ENCODE data around the gene CTDSP2. TPM values are rescaled to one million over a fixed set of nuclear protein-coding genes. Genes with fewer than 3 reads are reported as not detected.
"Not testable (repeated sequence)": the region's sequence is repeated elsewhere in the genome, so short reads cannot be mapped to it uniquely, and the experiment has no call there.

The CTDSP2 gene, protein sequence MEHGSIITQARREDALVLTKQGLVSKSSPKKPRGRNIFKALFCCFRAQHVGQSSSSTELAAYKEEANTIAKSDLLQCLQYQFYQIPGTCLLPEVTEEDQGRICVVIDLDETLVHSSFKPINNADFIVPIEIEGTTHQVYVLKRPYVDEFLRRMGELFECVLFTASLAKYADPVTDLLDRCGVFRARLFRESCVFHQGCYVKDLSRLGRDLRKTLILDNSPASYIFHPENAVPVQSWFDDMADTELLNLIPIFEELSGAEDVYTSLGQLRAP
- 75.5 TPM for total RNA-seq

DNA sequence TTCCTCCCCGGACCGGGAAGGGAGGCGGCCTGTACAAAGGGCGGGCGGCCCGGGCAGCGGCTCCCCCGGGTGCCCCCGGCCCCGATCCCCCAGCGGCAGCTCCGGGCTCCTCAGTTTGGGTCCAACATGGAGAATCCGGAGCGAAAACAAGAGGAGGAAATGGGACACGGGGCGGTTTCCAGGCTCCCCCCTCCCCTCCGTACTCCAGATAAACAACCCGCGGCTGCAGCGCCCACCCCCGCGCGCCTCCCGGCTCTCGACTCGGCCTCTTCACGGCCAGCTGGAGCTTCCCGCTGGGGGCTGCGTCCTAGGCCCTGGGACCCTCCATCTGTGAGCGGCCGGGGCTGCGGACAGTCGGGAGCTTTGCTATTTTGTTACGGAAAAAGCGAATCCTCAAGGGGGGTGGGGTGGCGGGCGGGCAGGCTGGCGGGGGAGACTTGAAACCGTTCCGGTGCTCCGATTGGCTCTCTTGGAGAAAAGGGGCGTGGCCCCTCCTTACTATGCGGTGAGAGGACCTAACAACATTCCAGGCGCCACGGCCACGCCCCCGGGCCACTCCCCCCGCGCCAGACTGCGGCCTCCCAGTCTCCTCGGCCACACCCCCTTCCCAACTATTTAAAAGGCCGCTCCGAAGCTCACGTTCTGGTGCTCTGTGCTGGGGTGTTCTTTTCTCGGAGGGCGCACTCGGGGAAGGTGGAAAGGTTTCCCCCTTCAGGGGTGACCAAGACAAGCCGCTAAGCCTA is at the start of gene CTDSP2:
CTDSP2 (minus strand) TSS at position 153 of the 743 bp plus-strand sequence. CDS start 294 bp downstream, outside the sequence.
- DNase-seq: peak; percentile 98

DNA sequence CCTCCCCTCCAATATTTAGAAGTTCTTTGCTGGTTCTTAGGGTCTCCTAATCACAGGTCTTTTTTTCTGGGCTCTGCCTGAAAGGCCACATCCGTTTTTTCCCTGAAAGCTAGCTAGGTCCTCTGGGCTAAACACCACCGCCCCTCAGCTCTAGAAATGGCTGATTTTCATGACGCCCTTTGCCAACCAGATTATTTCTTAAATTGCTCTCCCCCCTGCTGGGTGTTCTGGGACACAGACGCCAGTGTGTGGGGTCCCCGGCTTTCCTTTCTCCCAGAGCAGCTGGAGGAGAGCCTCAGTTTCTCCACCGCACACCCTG is 49.5 kb upstream of the CTDSP2 start:
- peak; percentile 72 for DNase-seq

DNA sequence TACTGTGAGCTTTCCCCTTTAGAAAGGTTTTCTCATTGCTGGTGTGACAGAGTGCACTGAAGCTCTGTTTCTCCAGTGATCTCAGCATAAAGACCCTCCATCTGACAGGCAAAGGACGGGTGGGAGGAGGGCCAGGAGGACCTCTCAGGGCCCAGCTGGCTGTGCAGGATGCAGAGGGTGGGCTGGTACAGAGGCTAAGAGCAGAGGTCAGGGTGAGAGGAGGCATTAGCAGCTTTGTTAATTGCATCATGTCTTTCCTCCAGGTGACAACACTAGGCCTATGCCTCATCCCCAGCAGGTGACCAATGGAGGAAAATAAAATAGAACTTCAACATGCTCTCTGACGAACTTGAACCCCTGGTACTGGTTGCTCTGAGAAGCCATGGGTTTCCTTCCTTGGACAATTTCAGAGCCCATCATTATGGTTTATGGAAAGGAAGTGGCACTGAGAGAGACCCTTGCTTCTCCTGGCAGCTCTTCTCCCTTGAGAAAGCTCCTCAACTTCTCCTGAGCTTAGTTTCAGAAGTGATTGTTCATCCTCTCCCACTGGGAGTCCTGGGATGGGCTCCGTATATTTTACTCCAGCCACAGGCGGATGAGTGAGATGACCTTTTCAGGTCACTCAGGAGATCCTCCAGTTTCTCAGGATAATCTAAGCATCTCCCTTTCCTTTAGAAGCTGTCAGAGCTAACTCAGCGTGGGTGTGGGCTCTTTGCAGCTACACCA is 49.0 kb upstream of the CTDSP2 start:
- no peak for DNase-seq

DNA sequence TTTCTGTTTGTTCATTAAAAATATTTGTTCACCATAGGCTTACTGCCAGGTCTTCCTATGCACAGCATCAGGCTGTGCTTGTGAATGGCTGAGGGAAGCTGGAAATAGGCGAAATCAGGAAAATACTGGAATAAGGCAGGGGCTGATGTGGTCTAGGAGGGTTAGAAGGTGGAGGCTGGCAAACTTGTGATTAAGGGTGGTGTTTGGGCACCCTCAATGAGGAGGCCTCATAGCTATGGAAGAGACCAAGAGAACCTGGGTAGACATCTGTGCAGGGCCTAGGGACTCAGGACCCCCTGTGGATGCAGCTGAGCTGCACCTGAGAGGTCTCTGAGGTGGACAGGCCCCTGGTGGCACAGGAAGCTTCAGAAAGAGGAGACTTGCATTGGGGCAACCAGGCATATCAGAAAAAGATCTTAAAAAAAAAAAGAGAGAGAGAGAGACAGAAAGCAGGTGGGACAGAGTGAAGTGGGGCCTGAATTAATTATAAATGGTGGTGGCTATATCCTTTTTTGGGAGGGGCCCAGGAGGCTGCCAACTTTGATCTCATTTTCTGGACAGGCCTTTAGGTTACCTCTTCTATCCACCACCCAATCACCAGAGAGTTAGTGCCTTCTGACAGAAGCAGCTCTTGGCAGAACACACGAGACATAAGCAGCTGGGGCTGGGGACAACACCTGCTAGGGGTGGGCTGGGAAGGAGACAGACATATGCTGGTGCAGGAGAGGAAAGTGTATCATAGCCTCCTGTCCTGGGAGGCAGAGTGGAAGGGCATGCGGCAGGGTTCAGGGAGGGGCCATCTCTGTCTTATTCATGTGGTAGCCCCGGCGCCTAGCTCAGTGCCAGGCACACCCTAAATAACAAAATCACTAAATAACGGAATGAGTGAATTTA is 48.1 kb upstream of the CTDSP2 start:
- DNase-seq: peak; percentile 28

DNA sequence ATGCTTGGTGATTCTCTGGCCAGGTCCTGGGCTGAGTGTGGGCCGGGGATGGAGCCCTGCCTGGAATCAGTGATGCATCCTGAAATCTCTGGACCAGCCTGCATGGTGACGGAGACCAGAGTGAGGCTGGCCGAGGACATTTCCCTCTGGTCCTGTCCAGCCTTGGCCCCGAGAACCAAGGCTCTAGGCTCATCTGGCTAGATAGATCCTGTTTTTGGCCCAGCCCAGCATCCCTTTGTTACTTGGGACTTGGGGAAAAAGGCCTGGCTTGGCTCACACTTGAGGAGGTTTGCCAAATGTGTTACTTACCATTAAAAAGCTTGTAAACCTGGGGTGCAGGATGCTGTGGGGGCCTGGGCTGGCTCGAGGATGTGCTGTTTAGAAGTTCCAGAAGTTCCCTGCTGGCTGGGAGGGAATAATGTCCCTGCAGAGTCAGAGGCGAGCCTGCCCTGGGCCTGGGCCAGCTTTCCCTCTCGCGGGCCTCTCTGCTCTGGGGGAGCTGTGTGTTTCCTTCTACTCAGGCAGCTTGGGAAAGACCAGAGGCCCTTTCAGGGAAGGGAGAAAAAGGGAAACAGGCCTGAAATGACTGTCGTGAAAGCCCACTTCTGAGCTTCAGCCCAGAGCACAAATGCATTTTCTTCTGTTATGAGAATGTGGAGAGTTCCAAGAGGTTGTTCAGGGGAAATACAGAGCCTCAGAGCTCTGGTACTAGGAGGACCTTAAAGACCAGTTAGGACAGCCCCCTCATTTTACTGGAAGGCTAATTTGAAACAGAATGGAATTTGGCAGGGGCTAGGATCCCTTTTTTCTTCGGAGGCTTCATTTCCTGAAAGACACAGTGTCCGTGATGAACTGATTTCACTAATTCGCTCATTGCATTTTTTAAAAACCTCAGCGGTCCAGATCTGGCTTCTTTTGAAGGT is 47.2 kb upstream of the CTDSP2 start:
- peak; percentile 99 for DNase-seq

DNA sequence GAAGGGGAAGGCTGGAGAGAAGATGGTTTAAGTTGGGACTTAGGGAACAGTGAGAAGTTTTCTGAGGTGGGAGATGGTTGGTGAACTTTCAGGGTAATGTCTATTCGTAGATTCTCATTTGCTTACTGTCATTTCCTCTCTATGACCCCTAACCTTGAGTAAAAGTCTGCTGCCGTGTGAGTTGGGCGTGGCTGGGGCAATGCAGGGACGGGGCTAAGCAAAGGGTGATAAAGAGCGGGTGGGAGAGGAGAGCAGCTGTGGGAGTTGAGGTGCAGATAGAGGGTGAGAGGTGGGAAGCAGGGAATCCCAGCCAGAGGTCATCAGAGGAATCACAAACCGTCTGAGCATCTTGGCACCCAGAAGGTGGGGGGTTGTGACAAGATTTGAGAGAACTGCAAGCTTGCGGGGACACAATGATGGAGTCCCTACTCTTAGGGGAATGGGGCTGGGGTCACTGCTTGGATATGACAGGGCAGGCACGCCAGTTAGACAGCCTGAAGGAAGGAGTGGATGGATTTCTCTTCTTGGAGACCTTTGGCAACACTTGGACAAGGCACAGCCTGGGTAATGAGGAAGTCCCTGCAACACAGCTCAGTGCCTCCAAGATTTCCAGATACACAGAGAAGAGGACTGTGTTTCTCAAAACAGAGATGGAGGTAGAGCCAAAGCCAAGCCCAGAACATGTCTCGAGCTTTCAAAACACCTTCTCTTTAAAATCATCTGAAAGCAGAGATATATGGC is 45.9 kb upstream of the CTDSP2 start:
- no peak for DNase-seq

DNA sequence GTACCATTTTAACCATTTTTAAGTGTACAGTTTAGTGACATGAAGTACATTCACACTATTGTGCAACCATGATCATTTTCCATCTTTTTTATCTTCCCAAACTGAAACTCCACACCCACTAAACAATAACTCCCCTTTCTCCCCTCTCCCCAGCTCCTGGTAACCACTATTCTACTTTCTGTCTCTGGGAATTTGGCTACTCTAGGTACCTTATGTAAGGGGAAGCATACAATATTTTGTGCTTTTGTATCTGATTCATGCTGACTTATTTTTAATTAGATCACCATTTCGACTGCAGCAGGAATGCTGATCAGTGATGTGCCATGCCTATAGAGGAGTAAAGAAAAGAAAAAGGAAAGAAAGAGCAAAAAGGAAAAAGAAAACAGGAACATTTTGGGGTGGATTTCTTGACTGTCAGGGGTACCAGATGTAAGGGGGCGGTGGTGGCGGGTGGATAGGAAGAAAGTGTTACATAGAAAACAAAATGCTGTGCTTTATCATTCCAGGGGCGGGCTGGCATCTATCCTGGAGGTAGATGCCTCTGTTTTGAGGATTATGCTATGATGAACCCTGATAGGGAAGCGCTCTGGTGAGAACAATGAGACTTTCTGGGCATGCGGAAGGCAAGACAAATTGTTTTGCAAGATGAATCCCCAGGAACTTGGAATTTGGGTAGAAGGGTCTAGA is 45.2 kb upstream of the CTDSP2 start:
- no peak for DNase-seq

DNA sequence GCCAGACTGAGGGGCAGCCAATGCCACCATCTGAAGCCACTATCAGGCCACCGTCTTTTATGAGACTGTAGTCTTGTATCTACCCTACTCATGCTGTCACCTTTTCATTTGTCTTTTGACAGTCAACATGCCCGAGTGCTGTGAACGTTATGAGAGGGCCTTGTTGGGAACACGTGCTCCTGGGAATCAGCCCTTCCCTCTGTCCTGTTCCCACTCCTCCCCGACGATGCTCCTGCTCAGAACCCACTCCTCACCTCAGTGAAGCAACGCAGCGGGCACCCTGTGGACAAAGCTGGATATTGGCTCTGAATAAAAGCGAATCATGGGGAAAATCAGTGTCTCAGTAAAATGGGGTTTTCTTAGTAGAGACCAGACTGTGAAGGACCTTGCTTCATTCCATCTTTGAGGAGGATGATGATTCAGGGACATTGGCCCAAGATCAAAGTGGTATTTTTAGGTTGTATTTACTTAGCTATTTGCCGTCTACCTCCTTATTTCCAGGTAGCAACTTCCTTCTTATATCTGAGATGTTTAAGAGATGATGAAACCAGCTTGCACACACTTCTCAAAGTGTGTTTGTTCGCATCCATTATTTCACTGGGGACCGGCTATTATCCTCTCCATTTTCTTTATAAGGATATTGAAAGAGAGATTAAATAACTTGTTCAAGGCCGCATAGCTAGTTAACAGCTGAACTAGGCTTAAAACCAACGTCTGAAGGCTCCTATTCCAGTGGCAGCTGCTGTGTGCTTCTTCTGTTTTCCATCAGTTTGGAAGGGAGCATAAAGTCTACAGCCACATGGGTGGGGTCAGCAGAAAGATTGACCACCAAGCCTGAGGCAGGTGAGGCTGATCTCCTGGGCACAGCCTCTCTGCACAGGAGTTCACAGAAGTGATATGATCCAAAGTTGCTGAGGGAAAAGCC is 43.9 kb upstream of the CTDSP2 start:
- peak; percentile 14 for DNase-seq

DNA sequence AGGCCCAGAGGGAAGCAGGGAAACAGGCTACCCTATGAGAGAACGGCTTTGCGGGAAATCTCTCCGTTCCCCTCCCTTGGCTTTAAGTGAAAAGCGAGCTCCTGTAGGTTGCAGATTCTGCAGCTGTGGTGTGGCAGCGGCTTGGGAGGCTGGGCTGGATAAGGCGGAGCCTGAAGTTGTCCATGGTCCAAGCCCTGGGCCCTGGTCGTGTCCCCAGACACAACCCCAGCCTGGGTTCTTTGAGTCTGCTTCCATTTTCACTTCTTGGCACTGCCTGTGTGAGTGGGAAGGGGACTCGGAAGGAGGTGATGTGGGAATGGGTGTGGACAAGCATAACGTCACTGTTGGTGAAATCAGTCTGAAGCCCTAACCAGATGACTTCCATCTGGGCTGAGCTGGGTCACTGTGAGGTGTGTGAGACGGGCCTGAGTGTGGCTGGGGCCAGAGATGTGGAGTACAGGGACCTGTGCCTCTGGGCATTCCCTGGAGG is 43.0 kb upstream of the CTDSP2 start:
- DNase-seq: peak; percentile 94

DNA sequence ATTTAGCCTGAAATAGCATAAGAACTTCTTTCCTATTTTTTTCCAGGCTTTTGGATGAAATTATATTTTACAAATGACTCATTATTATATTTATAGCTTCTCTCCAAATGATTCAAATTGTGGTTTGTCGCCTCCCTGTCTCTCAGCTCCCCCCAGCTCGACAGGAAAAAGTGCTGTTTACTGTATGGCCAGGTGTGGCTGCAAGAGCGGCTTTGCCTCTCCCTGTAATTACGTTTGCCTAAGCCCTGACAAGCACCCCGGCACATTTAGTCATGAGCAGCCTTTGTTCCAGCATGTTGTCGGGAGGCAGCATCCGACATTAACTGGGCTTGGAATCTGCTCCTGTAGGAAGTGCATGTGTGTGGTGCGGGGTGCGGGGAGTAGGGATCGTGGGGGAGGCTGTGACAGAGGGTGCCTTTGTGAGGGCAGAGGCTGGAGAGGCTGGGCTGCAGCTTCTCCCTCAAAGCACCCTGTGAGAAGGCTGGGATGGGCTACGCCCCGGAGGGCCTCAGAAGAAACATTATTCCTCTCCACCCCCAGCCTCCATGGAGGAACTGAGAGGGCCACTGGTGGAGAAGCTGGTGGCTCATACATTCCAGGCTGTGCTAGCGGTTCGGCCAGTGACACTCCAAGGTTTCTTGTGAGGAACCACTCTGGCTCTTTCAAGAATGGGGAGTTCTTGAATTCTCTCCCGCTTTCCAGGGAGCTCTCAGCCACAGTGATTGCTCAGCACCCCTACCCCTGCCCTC is 42.1 kb upstream of the CTDSP2 start:
- DNase-seq: peak; percentile 73

DNA sequence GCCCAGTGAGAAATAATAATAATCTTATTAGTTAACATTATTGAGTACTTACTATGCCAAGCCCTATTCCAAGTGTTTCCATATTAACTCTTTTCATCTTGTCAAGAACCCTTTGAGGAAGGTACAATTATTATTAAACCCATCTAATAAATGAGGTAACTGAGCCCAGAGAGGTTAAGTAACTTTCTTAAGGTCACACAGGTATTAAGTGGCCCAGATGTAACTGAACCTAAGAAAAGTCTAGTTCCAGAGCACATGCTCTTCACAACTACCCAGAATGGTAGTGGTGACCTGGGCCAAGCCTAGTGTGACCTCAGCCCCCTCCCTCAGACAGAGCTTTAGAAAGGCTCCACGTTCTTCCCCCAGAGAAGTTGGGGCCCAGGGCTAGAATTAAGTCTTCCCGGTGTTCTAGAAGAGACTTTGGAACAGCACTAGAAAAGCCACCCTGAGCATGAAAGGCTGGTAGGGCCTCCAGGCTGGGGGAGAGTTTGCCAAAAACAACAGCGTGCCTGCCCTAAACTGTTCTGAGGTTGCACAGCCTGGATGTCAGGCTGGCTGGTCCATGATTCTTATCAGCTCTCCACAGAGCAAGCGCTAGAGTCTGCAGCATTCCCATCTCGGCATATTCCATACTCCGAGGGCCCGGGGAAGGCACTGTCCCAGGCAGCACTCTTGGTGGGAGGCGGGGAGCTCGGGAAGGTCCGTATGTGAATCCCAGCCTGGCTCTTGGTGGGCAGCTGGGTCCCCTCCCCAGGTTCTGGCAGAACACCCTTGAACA is 41.3 kb upstream of the CTDSP2 start:
- peak; percentile 73 for DNase-seq

DNA sequence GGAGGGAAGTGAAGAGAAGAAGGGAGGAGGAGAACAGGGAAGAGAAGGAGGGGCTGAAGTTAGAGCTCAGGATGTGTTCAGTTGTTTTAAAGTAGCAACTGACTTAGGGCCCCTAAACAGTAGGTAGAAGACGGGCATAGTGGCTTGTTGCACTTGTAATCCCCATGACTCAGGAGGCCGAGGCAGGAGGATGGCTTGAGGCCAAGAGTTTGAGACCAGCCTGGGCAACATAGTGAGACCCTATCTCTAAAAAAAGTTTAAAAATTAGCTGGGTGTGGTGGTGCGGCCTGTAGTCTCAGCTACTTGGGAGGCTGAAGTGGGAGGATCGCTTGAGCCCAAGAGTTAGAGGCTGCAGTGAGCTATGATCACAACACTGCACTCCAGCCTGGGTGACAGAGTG is 40.4 kb upstream of the CTDSP2 start:
- DNase-seq: not testable (repeated sequence)

DNA sequence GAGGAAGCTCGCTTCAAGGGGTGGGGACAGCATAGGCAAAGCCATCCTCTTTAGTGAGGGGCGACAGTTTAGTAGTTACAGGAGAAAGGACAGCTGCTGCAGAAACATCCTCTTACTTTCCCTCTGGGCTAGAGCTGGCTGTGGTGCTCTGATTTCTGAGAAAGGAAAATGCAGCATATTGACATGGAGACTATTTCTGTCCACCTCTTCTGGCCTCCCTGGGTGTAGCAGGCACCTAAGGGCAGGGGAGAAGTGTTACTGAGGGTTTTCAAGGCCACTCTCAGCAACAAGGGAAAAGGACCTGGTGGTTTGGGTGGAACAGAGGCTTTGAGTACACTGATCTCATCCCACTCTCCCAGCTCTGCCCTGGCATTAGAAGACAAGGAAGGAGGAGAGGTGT is 40.0 kb upstream of the CTDSP2 start:
- no peak for DNase-seq

DNA sequence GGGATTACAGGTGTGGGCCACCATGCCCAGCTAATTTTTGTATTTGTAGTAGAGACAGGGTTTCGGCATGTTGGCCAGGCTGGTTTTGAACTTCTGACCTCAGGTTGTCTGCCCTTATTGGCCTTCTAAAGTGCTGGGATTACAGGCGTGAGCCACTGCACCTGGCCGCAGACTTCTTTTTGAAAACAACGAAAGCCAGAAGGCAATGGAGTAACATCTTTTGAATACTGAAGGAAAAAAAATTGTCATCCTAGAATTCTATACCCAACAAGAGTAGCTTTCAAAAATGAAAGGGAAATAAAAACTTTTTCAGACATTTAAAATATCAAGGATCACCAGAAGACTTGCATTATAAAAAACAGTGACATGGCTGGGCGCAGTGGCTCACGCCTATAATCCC is 38.7 kb upstream of the CTDSP2 start:
- DNase-seq: no peak

DNA sequence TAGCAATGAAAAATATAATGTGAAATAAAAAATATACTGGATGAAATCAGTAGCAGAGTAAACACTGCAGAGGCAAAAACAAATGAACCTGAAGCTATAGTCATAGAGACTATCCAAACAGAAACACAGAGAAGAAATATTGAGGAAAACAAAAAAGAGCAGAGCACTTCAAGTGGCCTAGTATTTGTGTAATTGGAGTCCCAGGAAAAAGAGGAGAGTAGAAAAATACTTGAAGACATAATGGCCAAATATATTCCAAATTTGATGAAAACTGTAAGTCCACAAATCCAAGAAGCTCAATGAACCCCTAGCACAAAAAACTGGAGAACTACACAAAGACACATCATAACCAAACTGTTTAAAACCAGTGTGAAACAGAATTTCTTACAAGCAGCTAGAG is 37.2 kb upstream of the CTDSP2 start:
- DNase-seq: no peak

DNA sequence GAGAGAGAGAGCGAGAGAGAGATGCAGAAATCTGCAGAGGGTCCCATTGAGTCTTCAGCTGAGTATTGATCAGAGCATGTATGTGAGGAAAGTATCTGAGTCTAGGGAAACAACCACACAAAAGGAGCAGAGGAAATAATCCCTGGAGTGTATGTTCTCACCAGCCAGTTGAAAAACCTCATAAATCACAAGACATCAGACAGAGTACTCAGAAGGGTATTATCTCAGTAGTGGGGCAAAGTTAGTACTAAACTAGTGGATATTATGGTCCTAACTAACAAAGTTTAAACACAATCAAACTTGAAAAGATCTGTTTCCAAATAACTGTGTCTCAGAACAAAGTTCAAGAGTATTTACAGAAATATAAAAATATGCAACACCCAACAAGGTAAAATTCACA is 36.5 kb upstream of the CTDSP2 start:
- DNase-seq: no peak

DNA sequence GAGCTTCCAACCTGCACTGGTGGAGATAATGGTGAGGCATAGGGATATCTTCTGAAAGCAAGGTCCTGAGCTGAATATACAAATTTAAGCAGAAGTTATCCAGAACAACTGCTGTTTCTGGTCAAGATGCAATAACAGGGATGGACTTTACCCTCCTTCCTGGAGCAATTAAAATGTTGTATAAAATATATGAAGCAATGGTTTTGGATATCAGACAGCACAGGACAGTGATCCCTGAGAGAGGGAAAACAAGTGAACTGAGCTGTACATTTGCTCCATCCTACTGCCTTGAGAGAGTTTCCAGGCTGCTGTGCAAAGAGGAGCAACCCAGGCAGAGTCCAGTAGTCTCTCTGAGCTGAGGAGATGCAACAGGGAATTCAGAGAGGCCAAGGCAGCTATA is 36.0 kb upstream of the CTDSP2 start:
- no peak for DNase-seq
